LHCN-M2 (cell line): ENCODE results near the gene SERAC1. TPM values are rescaled to one million over a fixed set of nuclear protein-coding genes. Genes with fewer than 3 reads are reported as not detected.

ENCODE experiments used
- DNase-seq: peaks from one replicate; pipeline ENCODE4 v3.0.0-alpha.2; 2012; ENCODE audit warnings: low read depth
- total RNA-seq: library from RNA; depleted of rRNA; stranded (reverse); fragments of >200 nt; gene quantifications from 2 replicates; pipeline ENCODE4 v1.2.3, GENCODE V29; 2014

Gene SERAC1
- total RNA-seq, 1 experiment from 2014 or later, result 8.6 TPM

DNA sequence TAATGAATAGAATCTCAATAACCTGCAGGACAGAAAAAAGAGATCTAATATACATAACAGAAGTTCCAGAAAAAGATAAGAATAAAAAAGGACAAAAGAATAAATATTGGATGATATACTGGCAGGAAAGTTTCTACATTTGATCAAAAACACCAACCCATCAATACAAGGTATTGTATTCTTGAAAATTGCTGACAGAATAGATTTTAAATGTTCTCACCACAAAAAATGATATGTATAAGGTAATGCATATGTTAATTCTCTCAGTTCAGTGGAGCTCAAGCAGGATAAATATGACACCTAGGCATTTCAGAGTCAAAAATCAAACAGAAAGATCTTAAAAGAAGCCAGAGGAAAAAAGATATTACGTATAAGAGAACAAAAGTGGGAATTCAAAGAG, 43.8 kb downstream of the SERAC1 start:
- DNase-seq, result no peak

DNA sequence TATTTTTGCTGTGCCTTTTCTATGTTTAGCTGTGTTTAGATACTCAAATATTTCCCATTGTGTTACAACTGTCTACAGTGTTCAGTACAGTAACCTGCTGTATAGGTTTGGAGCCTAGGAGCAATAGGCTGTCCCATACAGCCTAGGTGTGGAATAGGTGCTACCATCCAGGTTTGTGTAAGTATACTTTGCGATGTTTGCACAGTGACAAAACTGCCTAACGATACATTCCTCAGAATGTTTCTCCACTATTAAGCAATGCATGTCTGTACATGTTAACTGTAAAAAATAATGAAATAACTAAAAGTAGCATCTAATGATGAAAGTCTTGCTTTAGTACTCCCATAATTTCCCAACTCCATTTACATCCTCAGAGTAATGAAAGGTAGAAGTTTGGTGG, 46.0 kb downstream of the SERAC1 start:
- DNase-seq, result no peak

DNA sequence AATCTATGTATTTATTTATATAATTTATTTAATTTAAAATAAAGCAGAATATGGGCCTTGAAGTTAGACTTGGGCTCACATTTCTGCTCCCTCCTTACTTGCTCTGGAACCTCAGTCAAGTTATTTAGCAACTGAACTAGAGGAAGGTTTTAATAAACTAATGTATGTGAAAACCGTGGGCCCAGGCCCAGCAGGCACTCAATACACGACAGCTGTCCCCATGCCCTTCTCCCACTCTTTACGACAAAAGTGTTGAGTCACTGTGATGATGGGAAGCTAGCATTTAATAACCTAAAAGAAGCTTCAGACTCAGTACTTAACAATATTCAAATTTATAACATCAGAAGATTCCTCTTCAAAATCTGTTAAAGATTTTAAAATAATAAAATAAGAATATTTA, 46.7 kb downstream of the SERAC1 start:
- DNase-seq, result peak; percentile 35

- no peak for DNase-seq
Observed at GRCh38 chr6:158118886-158119285, 49.2 kb downstream of the SERAC1 start.

DNA sequence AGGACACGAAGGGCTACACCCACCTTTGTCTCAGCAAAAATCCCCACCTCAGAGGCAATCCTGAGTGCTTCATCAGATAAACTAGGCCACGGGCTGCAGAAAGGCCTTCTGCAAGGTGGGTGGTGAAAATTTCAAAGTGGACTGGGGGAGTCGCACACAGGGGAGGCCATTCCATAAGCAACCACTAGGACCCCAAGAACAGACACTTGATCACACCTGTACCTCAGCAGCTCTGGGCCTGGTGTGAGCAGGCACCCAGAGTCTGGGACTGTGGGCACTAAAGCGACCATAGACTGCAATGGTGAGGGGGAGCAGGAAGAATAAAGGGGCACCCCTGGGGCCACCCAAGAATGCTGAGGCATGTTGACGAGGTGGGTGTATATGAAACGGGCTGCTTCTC, 52.6 kb downstream of the SERAC1 start:
- DNase-seq, result no peak

- no peak for DNase-seq
Observed at GRCh38 chr6:158115102-158115501, 53.0 kb downstream of the SERAC1 start.

GRCh38 chr6:158113802-158114201, 54.3 kb downstream of the SERAC1 start:
- no peak for DNase-seq

DNA sequence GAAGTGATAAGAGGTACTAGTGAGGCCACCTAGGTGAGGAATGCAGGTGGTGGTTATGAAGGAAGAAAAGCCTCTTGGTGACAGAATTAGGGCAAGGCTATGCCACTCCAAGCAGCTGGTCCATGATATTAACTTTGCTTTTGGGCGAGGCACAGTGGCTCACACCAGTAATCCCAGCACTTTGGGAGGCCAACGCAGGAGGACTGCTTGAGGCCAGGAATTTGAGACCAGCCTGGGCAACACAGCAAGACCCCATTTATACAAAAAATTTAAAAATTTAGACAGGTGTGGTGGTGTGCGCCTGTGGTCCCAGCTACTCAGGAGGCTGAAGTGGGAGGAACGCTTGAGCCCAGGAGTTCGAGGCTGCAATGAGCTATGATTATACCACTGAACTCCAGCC, 56.1 kb downstream of the SERAC1 start:
- DNase-seq, result no peak

- DNase-seq, result no peak
Observed at GRCh38 chr6:158110986-158111385, 57.1 kb downstream of the SERAC1 start.

DNA sequence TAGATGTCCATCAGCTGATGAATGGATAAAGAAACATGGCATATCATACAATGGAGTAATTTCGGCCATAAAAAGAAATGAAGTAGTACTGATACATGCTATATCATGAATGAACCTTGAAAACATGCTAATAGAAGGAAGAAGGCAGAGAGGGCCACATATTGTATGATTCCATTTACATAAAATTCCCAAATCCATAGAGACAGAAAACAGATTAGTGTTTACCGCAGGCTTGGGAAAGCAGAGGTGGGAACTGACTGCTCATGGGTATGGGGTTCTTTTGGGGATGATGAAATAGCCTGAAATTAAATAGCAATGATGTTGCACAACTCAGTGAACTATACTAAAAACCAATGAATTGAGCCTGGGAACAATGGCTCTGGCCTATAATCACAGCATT, 58.3 kb downstream of the SERAC1 start:
- no peak for DNase-seq

DNA sequence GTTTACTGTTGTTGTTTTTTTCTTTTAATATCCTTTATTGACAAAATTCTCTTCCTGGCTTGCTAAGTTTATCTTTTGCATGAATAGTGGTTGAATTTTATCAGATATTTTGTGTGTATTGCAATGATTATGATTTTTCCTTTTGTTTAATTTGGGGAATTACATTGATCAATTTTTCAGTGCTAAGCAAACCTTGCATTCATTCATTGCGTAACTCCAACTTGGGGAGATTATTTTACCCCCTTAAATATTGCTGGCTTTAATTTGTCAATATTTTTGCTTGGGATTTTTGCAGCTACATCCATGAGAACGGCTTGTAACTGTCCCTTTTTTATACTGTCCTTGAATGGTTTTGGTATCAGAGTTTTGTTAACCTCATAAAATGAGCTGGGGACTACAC, 63.4 kb downstream of the SERAC1 start:
- no peak for DNase-seq

GRCh38 chr6:158103228-158103627, 64.8 kb downstream of the SERAC1 start:
- DNase-seq, result no peak

GRCh38 chr6:158095671-158096070, 72.4 kb downstream of the SERAC1 start:
- no peak for DNase-seq

DNA sequence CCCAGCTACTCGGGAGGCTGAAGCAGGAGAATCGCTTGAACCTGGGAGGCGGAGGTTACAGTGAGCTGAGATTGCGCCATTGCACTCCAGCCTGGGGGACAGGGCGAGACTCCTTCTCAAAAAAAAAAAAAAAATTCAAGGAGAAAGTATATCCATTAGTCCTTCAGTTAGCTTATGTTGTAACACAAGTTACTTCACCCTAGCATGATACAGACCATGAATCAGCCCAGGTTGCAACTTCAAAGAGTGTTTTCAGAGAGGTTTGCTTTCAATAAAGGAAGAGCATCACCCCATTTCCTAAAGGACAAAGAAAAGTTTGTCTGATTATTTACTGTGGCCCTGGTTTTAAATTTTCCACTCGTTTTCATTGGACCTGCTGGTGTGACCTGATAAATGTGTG, 73.0 kb downstream of the SERAC1 start:
- DNase-seq, result no peak

DNA sequence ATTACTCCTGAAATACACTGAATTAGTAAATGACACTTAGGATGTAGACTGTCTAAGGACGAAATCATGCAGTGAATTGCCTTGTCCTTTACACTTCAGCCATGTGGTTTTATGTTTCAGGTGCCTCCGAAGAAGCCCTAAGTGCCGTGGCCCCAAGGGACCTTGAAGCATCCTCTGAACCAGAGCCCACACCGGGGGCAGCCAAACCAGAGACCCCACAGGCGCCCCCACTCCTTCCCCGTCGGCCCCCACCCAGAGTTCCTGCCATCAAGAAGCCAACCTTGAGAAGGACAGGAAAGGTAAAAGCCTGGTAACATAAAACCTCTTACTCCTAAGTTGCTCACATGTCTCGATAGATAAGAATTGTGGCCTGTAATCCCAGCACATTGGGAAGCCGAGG, 75.3 kb downstream of the SERAC1 start:
- no peak for DNase-seq

GRCh38 chr6:158087224-158087867, 80.7 kb downstream of the SERAC1 start:
- no peak for DNase-seq

- DNase-seq, result peak; percentile 63
Observed at GRCh38 chr6:158086504-158087223, 81.4 kb downstream of the SERAC1 start.

GRCh38 chr6:158086054-158086503, 82.0 kb downstream of the SERAC1 start:
- no peak for DNase-seq

GRCh38 chr6:158085261-158086053, 82.6 kb downstream of the SERAC1 start:
- DNase-seq, result no peak

DNA sequence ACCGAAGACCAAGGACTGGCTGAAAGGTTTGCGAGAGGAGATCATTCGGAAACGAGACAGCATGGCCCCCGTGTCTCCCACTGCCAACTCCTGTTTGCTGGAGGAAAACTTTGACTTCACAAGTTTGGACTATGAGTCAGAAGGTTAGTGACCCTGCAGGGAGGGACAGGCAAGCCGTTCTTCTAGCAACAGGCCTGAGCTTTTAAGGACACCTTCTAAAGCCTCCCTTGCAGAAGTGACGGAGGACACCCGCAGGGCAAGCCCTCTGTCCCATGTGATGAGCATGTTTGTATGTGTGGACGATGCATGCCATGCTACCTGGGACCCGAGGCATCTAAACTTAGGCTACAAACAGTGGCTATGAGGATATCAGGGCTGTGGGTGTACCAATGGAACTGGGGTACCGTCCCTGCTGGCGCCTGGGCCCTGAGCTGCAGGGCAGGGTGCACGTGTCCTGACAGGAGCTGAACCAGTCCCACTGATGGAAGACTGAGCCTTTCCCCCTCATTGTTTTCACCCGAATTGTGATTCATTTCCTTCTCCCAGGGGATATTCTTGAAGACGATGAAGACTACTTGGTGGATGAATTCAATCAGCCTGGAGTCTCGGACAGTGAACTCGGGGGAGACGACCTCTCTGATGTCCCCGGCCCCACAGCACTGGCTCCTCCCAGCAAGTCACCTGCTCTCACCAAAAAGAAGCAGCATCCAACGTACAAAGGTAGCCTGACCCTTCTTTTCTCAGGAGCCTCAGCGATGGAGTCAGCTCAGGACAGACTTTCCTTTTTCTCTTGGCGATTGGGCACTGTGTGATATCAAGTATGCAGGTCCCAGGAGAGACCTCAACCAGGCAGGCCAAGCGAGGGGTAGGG, 84.4 kb downstream of the SERAC1 start:
- no peak for DNase-seq

GRCh38 chr6:158081657-158081935, 86.5 kb downstream of the SERAC1 start:
- DNase-seq, result no peak
